HepG2 (cell line): ENCODE results near the gene USP25. TPM values are rescaled to one million over a fixed set of nuclear protein-coding genes. Genes with fewer than 3 reads are reported as not detected.

Source experiments
- ATAC-seq: fragments of 200-7000 bp; cut with Tn5 transposase; 3 replicates; pipeline ENCODE4 v1.9.1; 2020; ENCODE audit warnings: mild to moderate bottlenecking, moderate library complexity
- BruUV-seq: library from RNA; stranded (reverse); fragments of 400-500 nt; replicated peaks from 2 replicates; lab custom pipeline; 2021; lab: Mats Ljungman, UMichigan
- CTCF ChIA-PET: fragments of 300-600 bp; formaldehyde crosslinking; extraction: SDS; loops from one replicate; lab custom pipeline; 2021; ENCODE audit warnings: low total read pairs, inconsistent platforms, low intra/inter-chr PET ratio; lab: Yijun Ruan, JAX
- POLR2A ChIA-PET: fragments of 350-600 bp; sonication (Branson Sonifier 250); formaldehyde crosslinking; loops from one replicate; lab custom pipeline; 2020; ENCODE audit warnings: antibody characterized with exemption, inconsistent platforms; lab: Yijun Ruan, JAX
- DNase-seq: peaks from one replicate; pipeline ENCODE4 v3.0.0-alpha.2; 2015; ENCODE audit warnings: low spot score
- FAIRE-seq: peaks from 3 replicates; lab custom pipeline; 2011; peaks lifted over from hg19 to GRCh38; lab: Jason Lieb, UNC
- H2AFZ ChIP-seq: one replicate; pipeline ENCODE4 v1.6.1; 2011; ENCODE audit warnings: low read length, inconsistent platforms
- H3K27ac ChIP-seq: fragments of 300-600 bp; 3 replicates; pipeline ENCODE4 v1.8.0; 2011; ENCODE audit warnings: mixed run types, mild to moderate bottlenecking, mixed read lengths, low read length, inconsistent platforms; ENCODE audit not compliant: insufficient read depth; ENCODE audit errors: extremely low read length
- H3K27me3 ChIP-seq, 2 experiments: fragments of 200-600 bp in 1 of 2; 2 replicates in 1 of 2; 3 replicates in 1 of 2; pipeline versions ENCODE4 v1.6.0 to v1.8.0; 2011; ENCODE audit warnings: low read length in 2 of 2, mild to moderate bottlenecking in 2 of 2, moderate library complexity in 2 of 2, inconsistent platforms in 1 of 2; ENCODE audit not compliant: insufficient read depth in 2 of 2, control insufficient read depth in 1 of 2
- H3K36me3 ChIP-seq, 2 experiments: fragments of 200-600 bp in 1 of 2; replicated peaks in 1 of 2; 2 replicates in 1 of 2; 3 replicates in 1 of 2; pipeline versions ENCODE4 v1.5.1 to v1.8.0; 2011; ENCODE audit warnings: low read length in 2 of 2, inconsistent platforms in 1 of 2; ENCODE audit not compliant: insufficient read depth in 2 of 2, control insufficient read depth in 1 of 2
- H3K4me1 ChIP-seq: 2 replicates; pipeline ENCODE4 v1.5.1; 2012; ENCODE audit warnings: low read length, inconsistent platforms; ENCODE audit not compliant: insufficient read depth
- H3K4me2 ChIP-seq: 2 replicates; pipeline ENCODE4 v1.6.0; 2011; ENCODE audit warnings: low read depth, low read length, inconsistent platforms
- H3K4me3 ChIP-seq, 3 experiments: fragments of 200-600 bp in 1 of 3; sonication (generic), shearing (Covaris generic) in 1 of 3; replicated peaks in 1 of 3; 2 replicates each; pipeline ENCODE4 v1.5.1; 2011 to 2016; ENCODE audit warnings: low read length in 3 of 3, inconsistent platforms in 2 of 3, low read depth in 2 of 3, mild to moderate bottlenecking in 2 of 3, control low read depth in 1 of 3, mixed read lengths in 1 of 3; ENCODE audit not compliant: insufficient read depth in 1 of 3
- H3K79me2 ChIP-seq: one replicate; pipeline ENCODE4 v1.6.1; 2011; ENCODE audit warnings: low read length, inconsistent platforms; ENCODE audit not compliant: insufficient read depth
- H3K9ac ChIP-seq: 2 replicates; pipeline ENCODE4 v1.6.0; 2011; ENCODE audit warnings: mild to moderate bottlenecking, low read depth, low read length, inconsistent platforms; ENCODE audit not compliant: insufficient read depth
- H3K9me3 ChIP-seq: 2 replicates; pipeline ENCODE4 v1.5.1; 2012; ENCODE audit warnings: mild to moderate bottlenecking, low read length
- H4K20me1 ChIP-seq: 2 replicates; pipeline ENCODE4 v1.6.0; 2011; ENCODE audit warnings: inconsistent platforms, mild to moderate bottlenecking, low read length, moderate library complexity; ENCODE audit not compliant: insufficient read depth
- BCL6 ChIP-seq: IDR thresholded peaks from 2 replicates; pipeline ENCODE4 v1.6.1; 2016; ENCODE audit warnings: missing genetic modification reagents, missing compliant biosample characterization
- DMAP1 ChIP-seq: IDR thresholded peaks from 2 replicates; pipeline ENCODE4 v1.6.1; 2016
- LCORL ChIP-seq, 2 experiments: fragments of 450-650 bp in 1 of 2; sonication (generic) in 1 of 2; formaldehyde crosslinking in 1 of 2; IDR thresholded peaks; 2 replicates each; pipeline versions ENCODE4 v1.5.0 to v1.6.1; 2017 to 2020; ENCODE audit warnings: antibody characterized with exemption in 1 of 2, missing genetic modification reagents in 1 of 2
- MIER3 ChIP-seq: IDR thresholded peaks from 2 replicates; pipeline ENCODE4 v1.6.1; 2016; ENCODE audit warnings: missing compliant biosample characterization, borderline replicate concordance
- NBN ChIP-seq: fragments of 450-650 bp; conservative IDR thresholded peaks from 2 replicates; pipeline ENCODE4 v1.6.1; 2017
- PHF5A ChIP-seq: IDR thresholded peaks from one replicate; pipeline ENCODE4 v1.6.1; 2018; ENCODE audit warnings: low read depth, missing genetic modification reagents; ENCODE audit not compliant: unreplicated experiment
- RARA ChIP-seq: IDR thresholded peaks from 2 replicates; pipeline ENCODE4 v1.6.1; 2016; ENCODE audit warnings: missing genetic modification reagents, missing compliant biosample characterization
- RNF2 ChIP-seq: fragments of 450-650 bp; conservative IDR thresholded peaks from 2 replicates; pipeline ENCODE4 v1.6.1; 2016; ENCODE audit warnings: low read depth
- SKI ChIP-seq: fragments of 450-650 bp; IDR thresholded peaks from one replicate; pipeline ENCODE4 v1.6.1; 2018; ENCODE audit warnings: mild to moderate bottlenecking; ENCODE audit not compliant: partially characterized antibody
- SOX5 ChIP-seq: IDR thresholded peaks from 2 replicates; pipeline ENCODE4 v1.6.1; 2016; ENCODE audit warnings: borderline replicate concordance
- ZC3H13 ChIP-seq: sonication (generic); formaldehyde crosslinking; IDR thresholded peaks from 2 replicates; pipeline ENCODE4 v1.8.1; 2023; ENCODE audit warnings: mild to moderate bottlenecking, missing genetic modification reagents, moderate library complexity
- ZNF879 ChIP-seq: sonication (generic); formaldehyde crosslinking; IDR thresholded peaks from 2 replicates; pipeline ENCODE4 v1.8.1; 2023; ENCODE audit warnings: missing genetic modification reagents
- WGBS: methylation state at CpG from one replicate; pipeline ENCODE4 v1.1.6; 2017; ENCODE audit warnings: low lambda C conversion rate; 5-methylcytosine and 5-hydroxymethylcytosine counted together
- in situ Hi-C: cut with HindIII; loops from 2 replicates; pipeline ENCODE4 v1.10.0; 2017; ENCODE audit warnings: low pct_unique_long_range_greater_than_20kb; ENCODE audit not compliant: extremely low pct_ligation_motif_present
- intact Hi-C: fragments of 100-400 bp; cut with micrococcal nuclease; formaldehyde crosslinking; loops from one replicate; pipeline ENCODE4 v1.10.0; 2022; ENCODE audit not compliant: unreplicated experiment
- polyA plus RNA-seq, 8 experiments: library from polyadenylated mRNA; depleted of rRNA in 3 of 8; stranded (reverse) in 7 of 8; unstranded in 1 of 8; fragments of >200 nt; fragmentation: Illumina TruSeq in 4 of 8; extraction: Trizol in 4 of 8; gene quantifications; 2 replicates each; pipeline versions ENCODE4 v1.2.1 to v1.2.3, GENCODE V29; 2011 to 2016; ENCODE audit warnings: low read depth in 4 of 8, missing spikeins in 1 of 8, mixed read lengths in 1 of 8; ENCODE audit not compliant: insufficient read depth in 1 of 8
- total RNA-seq, 5 experiments: library from RNA; depleted of rRNA; stranded (reverse); fragments of >200 nt; fragmentation: Illumina TruSeq; extraction: Trizol; gene quantifications; 2 replicates each; pipeline ENCODE4 v1.2.3, GENCODE V29; 2016; ENCODE audit warnings: low read depth in 1 of 5
- TF ChIP-seq, protein P1 (sequence below): IDR thresholded peaks from 2 replicates; pipeline ENCODE4 v1.6.1; 2016
- TF ChIP-seq, protein P2 (sequence below): sonication (generic); formaldehyde crosslinking; IDR thresholded peaks from 2 replicates; pipeline ENCODE4 v1.5.1; 2020; ENCODE audit warnings: missing genetic modification reagents, mild to moderate bottlenecking, borderline replicate concordance
- TF ChIP-seq, protein P3 (sequence below): IDR thresholded peaks from 2 replicates; pipeline ENCODE4 v1.4.0; 2020; ENCODE audit warnings: mild to moderate bottlenecking, missing genetic modification reagents
- TF ChIP-seq, protein P4 (sequence below): sonication (generic); formaldehyde crosslinking; IDR thresholded peaks from 2 replicates; pipeline ENCODE4 v1.4.0; 2020; ENCODE audit warnings: missing genetic modification reagents

USP25 gene
- total and polyA plus RNA-seq, 2 of the 13 experiments (the other 11 are each of a cell fraction or from before 2014, with no cell fraction given) = 12.4 to 26.3 TPM

DNA sequence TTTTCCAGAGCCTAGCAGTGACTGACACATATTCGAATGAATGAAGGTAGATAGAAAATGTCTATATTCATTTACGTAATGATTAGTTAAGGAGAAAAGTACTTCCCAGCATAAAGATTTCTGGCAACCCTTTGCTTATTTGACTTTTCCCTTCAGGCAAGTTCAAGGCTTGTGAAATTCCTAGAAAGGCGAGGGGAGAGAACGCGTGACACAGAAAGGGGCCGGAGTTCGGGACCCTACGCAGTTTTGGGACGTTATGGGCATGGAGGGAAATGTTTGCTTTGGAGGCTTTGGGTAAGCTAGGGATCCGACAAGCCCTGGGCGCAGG, 472 bp upstream of the USP25 start:
- no peak for DNase-seq
- peaks cover 18% of the 10 kb centered on the region for H3K4me1 ChIP-seq
- H3K4me3 ChIP-seq = peak overlapping the region; percentile 55 to 93 (median 66)
- POLR2A ChIA-PET = no interaction called here
- H3K9ac ChIP-seq = peak overlapping the region; percentile 62
- H3K4me2 ChIP-seq = peak overlapping the region; percentile 97
- H3K36me3 ChIP-seq = no peaks in the 10 kb centered on the region
- whole genome bisulfite sequencing = 2% methylated on average over 9 of the region's 11 CpGs
- CTCF ChIA-PET = interaction anchor here (1.6 kb wide), 1 partner anchor 97 kb away, joined by 4 read pairs; no protein-coding TSS in a partner anchor
- BruUV-seq = no TSS peak
- no peak for ATAC-seq
- peaks cover 38% of the 10 kb centered on the region for H3K79me2 ChIP-seq
- peaks cover 0 to 8% of the 10 kb centered on the region in 2 experiments; a peak in 3 of 5 replicates for H3K27me3 ChIP-seq
- intact Hi-C loops (loop anchor here (1.0 to 10.0 kb wide), 2 partner anchors 97 to 1345 kb away; partner anchors contain the start of gene HSPA13), in situ Hi-C loops (no loop called here)
- H3K9me3 ChIP-seq = no peaks in the 10 kb centered on the region
- no peaks in the 10 kb centered on the region; the same call in 1 of the 2 replicates for H4K20me1 ChIP-seq
- TF ChIP-seq, protein P1, sequence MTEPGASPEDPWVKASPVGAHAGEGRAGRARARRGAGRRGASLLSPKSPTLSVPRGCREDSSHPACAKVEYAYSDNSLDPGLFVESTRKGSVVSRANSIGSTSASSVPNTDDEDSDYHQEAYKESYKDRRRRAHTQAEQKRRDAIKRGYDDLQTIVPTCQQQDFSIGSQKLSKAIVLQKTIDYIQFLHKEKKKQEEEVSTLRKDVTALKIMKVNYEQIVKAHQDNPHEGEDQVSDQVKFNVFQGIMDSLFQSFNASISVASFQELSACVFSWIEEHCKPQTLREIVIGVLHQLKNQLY (CRISPR knock-in tag) = no peak
- TF ChIP-seq ZC3H13 (CRISPR knock-in tag) (no peak), RARA (CRISPR knock-in tag) (peak; percentile 40; the same call in 1 of the 2 replicates), ZNF879 (CRISPR knock-in tag) (no peak), DMAP1 (CRISPR knock-in tag) (0 out of 2 replicates have a peak, but pooled peaks have one; percentile 15), MIER3 (no peak), RNF2 (peak; percentile 44), PHF5A (CRISPR knock-in tag) (no peak), SOX5 (CRISPR knock-in tag) (no peak), BCL6 (peak; percentile 98), LCORL (IDR thresholded peaks at IDR 0.05) (no peak), LCORL (CRISPR knock-in tag; IDR thresholded peaks at IDR 0.05) (0 out of 2 replicates have a peak, but pooled peaks have one; percentile 49), SKI (peak; percentile 15), NBN (no peak)
- TF ChIP-seq, protein P2, sequence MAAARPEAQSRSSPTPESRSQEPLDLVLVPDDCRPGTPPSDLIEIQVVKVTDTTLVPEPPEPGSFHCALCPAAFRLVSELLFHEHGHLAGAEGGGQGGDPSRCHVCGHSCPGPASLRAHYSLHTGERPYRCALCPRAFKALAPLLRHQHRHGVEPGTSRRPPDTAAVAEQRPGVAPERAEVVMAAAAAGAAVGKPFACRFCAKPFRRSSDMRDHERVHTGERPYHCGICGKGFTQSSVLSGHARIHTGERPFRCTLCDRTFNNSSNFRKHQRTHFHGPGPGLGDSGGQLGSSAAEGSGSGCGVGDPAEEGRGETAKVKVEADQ (CRISPR knock-in tag) = 0 out of 2 replicates have a peak, but pooled peaks have one; percentile 42
- TF ChIP-seq, protein P3, sequence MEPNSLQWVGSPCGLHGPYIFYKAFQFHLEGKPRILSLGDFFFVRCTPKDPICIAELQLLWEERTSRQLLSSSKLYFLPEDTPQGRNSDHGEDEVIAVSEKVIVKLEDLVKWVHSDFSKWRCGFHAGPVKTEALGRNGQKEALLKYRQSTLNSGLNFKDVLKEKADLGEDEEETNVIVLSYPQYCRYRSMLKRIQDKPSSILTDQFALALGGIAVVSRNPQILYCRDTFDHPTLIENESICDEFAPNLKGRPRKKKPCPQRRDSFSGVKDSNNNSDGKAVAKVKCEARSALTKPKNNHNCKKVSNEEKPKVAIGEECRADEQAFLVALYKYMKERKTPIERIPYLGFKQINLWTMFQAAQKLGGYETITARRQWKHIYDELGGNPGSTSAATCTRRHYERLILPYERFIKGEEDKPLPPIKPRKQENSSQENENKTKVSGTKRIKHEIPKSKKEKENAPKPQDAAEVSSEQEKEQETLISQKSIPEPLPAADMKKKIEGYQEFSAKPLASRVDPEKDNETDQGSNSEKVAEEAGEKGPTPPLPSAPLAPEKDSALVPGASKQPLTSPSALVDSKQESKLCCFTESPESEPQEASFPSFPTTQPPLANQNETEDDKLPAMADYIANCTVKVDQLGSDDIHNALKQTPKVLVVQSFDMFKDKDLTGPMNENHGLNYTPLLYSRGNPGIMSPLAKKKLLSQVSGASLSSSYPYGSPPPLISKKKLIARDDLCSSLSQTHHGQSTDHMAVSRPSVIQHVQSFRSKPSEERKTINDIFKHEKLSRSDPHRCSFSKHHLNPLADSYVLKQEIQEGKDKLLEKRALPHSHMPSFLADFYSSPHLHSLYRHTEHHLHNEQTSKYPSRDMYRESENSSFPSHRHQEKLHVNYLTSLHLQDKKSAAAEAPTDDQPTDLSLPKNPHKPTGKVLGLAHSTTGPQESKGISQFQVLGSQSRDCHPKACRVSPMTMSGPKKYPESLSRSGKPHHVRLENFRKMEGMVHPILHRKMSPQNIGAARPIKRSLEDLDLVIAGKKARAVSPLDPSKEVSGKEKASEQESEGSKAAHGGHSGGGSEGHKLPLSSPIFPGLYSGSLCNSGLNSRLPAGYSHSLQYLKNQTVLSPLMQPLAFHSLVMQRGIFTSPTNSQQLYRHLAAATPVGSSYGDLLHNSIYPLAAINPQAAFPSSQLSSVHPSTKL (CRISPR knock-in tag) = 0 out of 2 replicates have a peak, but pooled peaks have one; percentile 19
- TF ChIP-seq, protein P4, sequence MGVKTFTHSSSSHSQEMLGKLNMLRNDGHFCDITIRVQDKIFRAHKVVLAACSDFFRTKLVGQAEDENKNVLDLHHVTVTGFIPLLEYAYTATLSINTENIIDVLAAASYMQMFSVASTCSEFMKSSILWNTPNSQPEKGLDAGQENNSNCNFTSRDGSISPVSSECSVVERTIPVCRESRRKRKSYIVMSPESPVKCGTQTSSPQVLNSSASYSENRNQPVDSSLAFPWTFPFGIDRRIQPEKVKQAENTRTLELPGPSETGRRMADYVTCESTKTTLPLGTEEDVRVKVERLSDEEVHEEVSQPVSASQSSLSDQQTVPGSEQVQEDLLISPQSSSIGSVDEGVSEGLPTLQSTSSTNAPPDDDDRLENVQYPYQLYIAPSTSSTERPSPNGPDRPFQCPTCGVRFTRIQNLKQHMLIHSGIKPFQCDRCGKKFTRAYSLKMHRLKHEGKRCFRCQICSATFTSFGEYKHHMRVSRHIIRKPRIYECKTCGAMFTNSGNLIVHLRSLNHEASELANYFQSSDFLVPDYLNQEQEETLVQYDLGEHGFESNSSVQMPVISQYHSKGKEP = no peak
- H2AFZ ChIP-seq = no peak overlapping the region
- no peak for FAIRE-seq
- no peak overlapping the region for H3K27ac ChIP-seq
